Activated CD4-positive, alpha-beta memory T cell treated with anti-CD3 and anti-CD28 coated beads, Interleukin-2, amount 10 ng/mL, durations not matched to agents 7 days and 5 days (primary cell): ENCODE data around the gene PRR13. TPM values are rescaled to one million over a fixed set of nuclear protein-coding genes. Genes with fewer than 3 reads are reported as not detected.
A peak's percentile ranks its signal among the peaks of the same experiment; 100 is the strongest.
"Not testable (repeated sequence)": the region's sequence is repeated elsewhere in the genome, so short reads cannot be mapped to it uniquely, and the experiment has no call there.

Experiments
- CTCF ChIA-PET: fragments of 350-600 bp; sonication (Branson Sonifier 250); formaldehyde crosslinking; loops from one replicate; lab custom pipeline; 2021; ENCODE audit warnings: antibody characterized with exemption, inconsistent platforms; lab: Charles Lee
- POLR2A ChIA-PET: fragments of 350-600 bp; sonication (Branson Sonifier 250); formaldehyde crosslinking; loops from one replicate; lab custom pipeline; 2021; ENCODE audit warnings: antibody characterized with exemption; lab: Charles Lee
- DNase-seq: peaks from one replicate; pipeline ENCODE4 v3.0.0-alpha.2; 2020
- H3K27ac Mint-ChIP-seq: one replicate; pipeline ENCODE4 v1.8.0; 2021; ENCODE audit warnings: mild to moderate bottlenecking, mixed read lengths
- H3K27me3 Mint-ChIP-seq: one replicate; pipeline ENCODE4 v1.8.0; 2021; ENCODE audit warnings: mixed read lengths
- H3K36me3 Mint-ChIP-seq: one replicate; pipeline ENCODE4 v1.8.0; 2021; ENCODE audit warnings: low read depth, mixed read lengths
- H3K4me1 Mint-ChIP-seq: one replicate; pipeline ENCODE4 v1.8.0; 2021; ENCODE audit warnings: mixed read lengths
- H3K4me3 Mint-ChIP-seq: one replicate; pipeline ENCODE4 v1.8.0; 2021; ENCODE audit warnings: mild to moderate bottlenecking, mixed read lengths
- H3K9me3 Mint-ChIP-seq: one replicate; pipeline ENCODE4 v1.8.0; 2021; ENCODE audit warnings: mixed read lengths
- total RNA-seq, 2 experiments: library from RNA; stranded (reverse); gene quantifications; one replicate each; pipeline ENCODE4 v1.2.3, GENCODE V29; 2021

The PRR13 gene
- total RNA-seq, 2 experiments from 2014 or later = 242 to 246 TPM

- H3K27ac Mint-ChIP-seq, DNase-seq, H3K9me3 Mint-ChIP-seq, H3K4me3 Mint-ChIP-seq, H3K27me3 Mint-ChIP-seq: not testable (repeated sequence)
- ChIA-PET CTCF (interaction anchor here (0.8 kb wide), 1 partner anchor 120 kb away, joined by 3 read pairs; no protein-coding TSS in a partner anchor), POLR2A (interaction anchor here (0.6 to 1.9 kb wide), 2 partner anchors 10 to 121 kb away, joined by 3 to 5 read pairs; no protein-coding TSS in a partner anchor)
- H3K36me3 Mint-ChIP-seq = peaks cover 53% of the 10 kb centered on the region
- peaks cover 46% of the 10 kb centered on the region for H3K4me1 Mint-ChIP-seq
Measured at GRCh38 chr12:53444593-53445325, 3.2 kb downstream of the PRR13 start.

- ChIA-PET POLR2A (interaction anchor here (0.9 to 1.3 kb wide), 3 partner anchors 23 to 130 kb away, joined by 3 to 5 read pairs (median 4); partner anchors contain the start of genes AAAS and TARBP2), CTCF (interaction anchor here (0.7 to 1.3 kb wide), 6 partner anchors 11 to 130 kb away, joined by 3 to 10 read pairs (median 4); partner anchors contain the start of gene AAAS)
- Mint-ChIP-seq H3K4me1 (peaks cover 46% of the 10 kb centered on the region), H3K36me3 (peaks cover 51% of the 10 kb centered on the region), H3K27ac (no peak overlapping the region), H3K4me3 (no peak overlapping the region), H3K9me3 (no peaks in the 10 kb centered on the region), H3K27me3 (no peaks in the 10 kb centered on the region)
- no peak for DNase-seq
Measured at GRCh38 chr12:53450936-53451335, 9.4 kb downstream of the PRR13 start.

- peak; percentile 98 for DNase-seq
- Mint-ChIP-seq H3K4me3 (peak within 1 kb of the TSS; percentile 100), H3K9me3 (no peaks in the 10 kb centered on the region), H3K36me3 (peaks cover 51% of the 10 kb centered on the region), H3K4me1 (peaks cover 44% of the 10 kb centered on the region), H3K27me3 (no peaks in the 10 kb centered on the region), H3K27ac (peak within 1 kb of the TSS; percentile 99)
- CTCF ChIA-PET = interaction anchor here (0.7 to 1.3 kb wide), 5 partner anchors 26 to 130 kb away, joined by 3 to 6 read pairs (median 4); partner anchors contain the start of gene AAAS
- POLR2A ChIA-PET = interaction anchor here (0.9 to 1.3 kb wide), 3 partner anchors 23 to 130 kb away, joined by 3 to 5 read pairs (median 4); partner anchors contain the start of genes AAAS and TARBP2
Measured at GRCh38 chr12:53451661-53452158, 10.2 kb downstream of the PRR13 start, which contains the start of gene PCBP2. Gene PCBP2 (plus strand): TSS chr12:53452102. CDS start chr12:53454801, 2,699 bp downstream.

GRCh38 chr12:53452159-53453077 lies 10.9 kb downstream of the PRR13 start:
- CTCF ChIA-PET = interaction anchor here (0.7 to 4.0 kb wide), 7 partner anchors 23 to 107 kb away, joined by 3 to 34 read pairs (median 4); partner anchors contain the start of gene SP1
- no peaks in the 10 kb centered on the region for H3K27me3 Mint-ChIP-seq
- POLR2A ChIA-PET = interaction anchor here (0.8 to 16.7 kb wide), 7 partner anchors 10 to 73 kb away, joined by 3 to 281 read pairs (median 3); partner anchors contain the start of genes SP1 and TARBP2
- no peaks in the 10 kb centered on the region for H3K9me3 Mint-ChIP-seq
- peak; percentile 76 for DNase-seq
- H3K4me3 Mint-ChIP-seq = peak overlapping the region; percentile 100
- peaks cover 54% of the 10 kb centered on the region for H3K36me3 Mint-ChIP-seq
- peak overlapping the region; percentile 99 for H3K27ac Mint-ChIP-seq
- H3K4me1 Mint-ChIP-seq = peaks cover 44% of the 10 kb centered on the region

GRCh38 chr12:53453953-53454640 lies 12.6 kb downstream of the PRR13 start:
- POLR2A ChIA-PET = interaction anchor here (0.7 to 16.7 kb wide), 8 partner anchors 9 to 133 kb away, joined by 3 to 281 read pairs (median 4); partner anchors contain the start of genes AAAS, PRR13 and TARBP2
- no peaks in the 10 kb centered on the region for H3K27me3 Mint-ChIP-seq
- H3K27ac Mint-ChIP-seq = peak overlapping the region; percentile 99
- CTCF ChIA-PET = interaction anchor here (1.5 to 4.0 kb wide), 4 partner anchors 21 to 133 kb away, joined by 6 to 34 read pairs (median 6); partner anchors contain the start of genes AAAS and TARBP2
- no peak for DNase-seq
- no peaks in the 10 kb centered on the region for H3K9me3 Mint-ChIP-seq
- peak overlapping the region; percentile 100 for H3K4me3 Mint-ChIP-seq
- H3K4me1 Mint-ChIP-seq = peaks cover 46% of the 10 kb centered on the region
- H3K36me3 Mint-ChIP-seq = peaks cover 57% of the 10 kb centered on the region

GRCh38 chr12:53454707-53455106 lies 13.2 kb downstream of the PRR13 start:
- Mint-ChIP-seq H3K36me3 (peaks cover 61% of the 10 kb centered on the region), H3K4me1 (peaks cover 49% of the 10 kb centered on the region)

GRCh38 chr12:53456654-53457366 lies 15.3 kb downstream of the PRR13 start:
- Mint-ChIP-seq H3K27me3 (no peaks in the 10 kb centered on the region), H3K36me3 (peaks cover 82% of the 10 kb centered on the region), H3K9me3 (no peaks in the 10 kb centered on the region), H3K27ac (no peak overlapping the region), H3K4me3 (no peak overlapping the region), H3K4me1 (peaks cover 55% of the 10 kb centered on the region)
- CTCF ChIA-PET = no interaction called here
- POLR2A ChIA-PET = interaction anchor here (0.8 to 16.7 kb wide), 4 partner anchors 17 to 45 kb away, joined by 3 to 281 read pairs (median 14); partner anchors contain the start of gene TARBP2
- DNase-seq = no peak

More at GRCh38 chr12:53454707-53455106, 13.2 kb downstream of the PRR13 start:
- ChIA-PET CTCF (interaction anchor here (1.1 to 4.0 kb wide), 5 partner anchors 14 to 134 kb away, joined by 4 to 34 read pairs (median 6); partner anchors contain the start of genes AAAS and TARBP2), POLR2A (interaction anchor here (0.7 to 16.7 kb wide), 5 partner anchors 10 to 47 kb away, joined by 3 to 281 read pairs (median 12); partner anchors contain the start of genes PRR13 and TARBP2)
- DNase-seq = no peak
- Mint-ChIP-seq H3K4me3 (peak overlapping the region; percentile 100), H3K27me3 (no peaks in the 10 kb centered on the region), H3K9me3 (no peaks in the 10 kb centered on the region), H3K27ac (peak overlapping the region; percentile 49)

GRCh38 chr12:53459097-53459496 lies 17.6 kb downstream of the PRR13 start:
- no peak overlapping the region for H3K4me3 Mint-ChIP-seq
- no peaks in the 10 kb centered on the region for H3K27me3 Mint-ChIP-seq
- CTCF ChIA-PET = interaction anchor here (1.4 to 2.5 kb wide), 2 partner anchors 16 to 18 kb away, joined by 5 to 9 read pairs; no protein-coding TSS in a partner anchor
- no peak for DNase-seq
- peaks cover 90% of the 10 kb centered on the region for H3K36me3 Mint-ChIP-seq
- peaks cover 53% of the 10 kb centered on the region for H3K4me1 Mint-ChIP-seq
- H3K9me3 Mint-ChIP-seq = no peaks in the 10 kb centered on the region
- peak overlapping the region; percentile 35 for H3K27ac Mint-ChIP-seq
- POLR2A ChIA-PET = interaction anchor here (1.1 to 16.7 kb wide), 5 partner anchors 13 to 164 kb away, joined by 3 to 281 read pairs (median 3); partner anchors contain the start of genes PFDN5 and TARBP2

GRCh38 chr12:53461059-53461458 lies 19.5 kb downstream of the PRR13 start:
- POLR2A ChIA-PET = interaction anchor here (1.2 to 16.7 kb wide), 2 partner anchors 13 to 31 kb away, joined by 4 to 281 read pairs; no protein-coding TSS in a partner anchor
- H3K36me3 Mint-ChIP-seq = peaks cover 90% of the 10 kb centered on the region
- no peak overlapping the region for H3K4me3 Mint-ChIP-seq
- no peaks in the 10 kb centered on the region for H3K27me3 Mint-ChIP-seq
- DNase-seq = peak; percentile 11
- CTCF ChIA-PET = no interaction called here
- H3K27ac Mint-ChIP-seq = peak overlapping the region; percentile 30
- H3K9me3 Mint-ChIP-seq = no peaks in the 10 kb centered on the region
- H3K4me1 Mint-ChIP-seq = peaks cover 45% of the 10 kb centered on the region

GRCh38 chr12:53461591-53461990 lies 20.1 kb downstream of the PRR13 start:
- Mint-ChIP-seq H3K27ac (no peak overlapping the region), H3K4me1 (peaks cover 46% of the 10 kb centered on the region), H3K4me3 (no peak overlapping the region), H3K9me3 (no peaks in the 10 kb centered on the region), H3K27me3 (no peaks in the 10 kb centered on the region), H3K36me3 (peaks cover 91% of the 10 kb centered on the region)
- CTCF ChIA-PET = no interaction called here
- POLR2A ChIA-PET = interaction anchor here (1.2 to 16.7 kb wide), 3 partner anchors 12 to 140 kb away, joined by 3 to 281 read pairs (median 4); partner anchors contain the start of gene AAAS
- peak; percentile 9 for DNase-seq
